G401 (cell line): ENCODE data around the gene BCKDHB. TPM values are rescaled to one million over a fixed set of nuclear protein-coding genes. Genes with fewer than 3 reads are reported as not detected.
"Not testable (repeated sequence)": the region's sequence is repeated elsewhere in the genome, so short reads cannot be mapped to it uniquely, and the experiment has no call there.

Experiments
- DNase-seq: peaks from one replicate; pipeline ENCODE4 v3.0.0-alpha.2; 2015; ENCODE audit warnings: low spot score
- in situ Hi-C: cut with HindIII; loops from 2 replicates; pipeline ENCODE4 v1.10.0; 2016; ENCODE audit warnings: low sequenced_read_pairs, mixed read lengths
- total RNA-seq: library from RNA; depleted of rRNA; stranded (reverse); fragments of >200 nt; shearing (Covaris generic); gene quantifications from 2 replicates; pipeline ENCODE4 v1.2.3, GENCODE V29; 2014

BCKDHB gene
- total RNA-seq, 1 experiment from 2014 or later: 46.5 TPM

DNA sequence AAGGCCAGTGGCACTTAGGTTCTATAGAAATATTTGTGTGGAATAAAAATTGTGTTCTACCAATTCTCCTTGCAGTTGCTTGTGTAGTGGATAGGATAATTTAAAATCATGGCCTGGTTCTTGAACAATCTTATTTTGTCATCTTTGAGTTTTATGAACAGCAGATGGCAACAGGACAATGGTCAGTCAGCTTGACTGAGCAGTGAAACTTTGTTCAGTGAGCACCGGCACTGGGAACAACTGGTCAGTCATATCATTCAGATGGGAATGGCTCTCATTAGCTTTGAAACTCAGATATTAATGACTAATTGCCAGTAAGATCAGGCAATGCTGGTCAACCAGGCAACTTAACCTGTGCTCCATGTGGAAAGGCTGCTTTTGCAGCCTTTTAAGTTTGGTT lies 129.2 kb downstream of the BCKDHB start:
- in situ Hi-C loops: no loop called here

DNA sequence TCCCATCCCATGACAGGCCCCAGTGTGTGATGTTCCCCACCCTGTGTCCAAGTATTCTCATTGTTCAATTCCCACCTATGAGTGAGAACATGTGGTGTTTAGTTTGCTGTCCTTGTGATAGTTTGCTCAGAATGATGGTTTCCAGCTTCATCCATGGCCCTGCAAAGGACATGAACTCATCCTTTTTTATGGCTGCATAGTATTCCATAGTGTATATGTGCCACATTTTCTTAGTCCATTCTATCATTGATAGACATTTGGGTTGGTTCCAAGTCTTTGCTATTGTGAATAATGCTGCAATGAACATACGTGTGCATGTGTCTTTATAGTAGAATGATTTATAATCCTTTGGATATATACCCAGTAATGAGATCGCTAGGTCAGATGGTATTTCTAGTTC lies 132.3 kb downstream of the BCKDHB start:
- in situ Hi-C loops, DNase-seq: not testable (repeated sequence)

More for the DNA sequence above, 129.2 kb downstream of the BCKDHB start:
- DNase-seq: no peak

DNA sequence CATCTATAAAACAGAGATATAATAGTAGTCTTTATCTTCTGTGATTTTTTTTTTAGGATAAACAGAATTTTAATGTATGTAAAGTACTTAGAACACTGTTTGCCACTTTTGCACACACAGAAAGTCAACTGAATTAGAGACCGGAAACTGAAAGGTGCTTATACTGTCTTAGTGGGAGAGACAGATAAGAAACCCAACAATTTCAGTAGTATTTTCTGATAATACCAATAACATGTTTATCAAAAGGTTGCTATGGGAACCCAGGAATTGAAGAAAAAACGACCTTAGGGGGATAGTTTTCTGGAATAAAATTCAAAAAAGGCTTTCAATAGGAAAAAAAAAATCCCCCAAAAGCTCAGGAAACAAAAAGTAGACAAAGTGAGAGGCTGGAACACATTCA lies 138.6 kb downstream of the BCKDHB start:
- in situ Hi-C loops: no loop called here
- no peak for DNase-seq

DNA sequence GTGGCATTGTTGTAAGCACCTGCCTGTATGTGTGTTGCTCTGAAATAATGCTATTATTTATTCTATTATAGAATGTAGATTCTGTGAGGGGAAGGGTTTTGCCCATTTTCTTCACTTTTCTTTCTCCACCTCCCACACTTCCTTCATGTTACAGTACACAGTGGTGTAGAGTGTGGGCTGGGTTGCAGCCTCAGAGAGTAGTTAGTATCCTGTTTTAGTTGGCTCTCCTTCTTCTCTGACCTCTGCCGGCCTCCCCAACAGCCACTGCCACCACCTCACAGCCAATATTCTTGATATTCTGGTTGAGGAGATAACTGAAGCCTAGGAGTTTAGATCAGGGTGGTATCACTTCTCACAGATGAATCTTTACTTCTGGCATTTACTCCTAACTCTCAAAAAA lies 143.4 kb downstream of the BCKDHB start:
- in situ Hi-C loops: no loop called here
- DNase-seq: no peak

DNA sequence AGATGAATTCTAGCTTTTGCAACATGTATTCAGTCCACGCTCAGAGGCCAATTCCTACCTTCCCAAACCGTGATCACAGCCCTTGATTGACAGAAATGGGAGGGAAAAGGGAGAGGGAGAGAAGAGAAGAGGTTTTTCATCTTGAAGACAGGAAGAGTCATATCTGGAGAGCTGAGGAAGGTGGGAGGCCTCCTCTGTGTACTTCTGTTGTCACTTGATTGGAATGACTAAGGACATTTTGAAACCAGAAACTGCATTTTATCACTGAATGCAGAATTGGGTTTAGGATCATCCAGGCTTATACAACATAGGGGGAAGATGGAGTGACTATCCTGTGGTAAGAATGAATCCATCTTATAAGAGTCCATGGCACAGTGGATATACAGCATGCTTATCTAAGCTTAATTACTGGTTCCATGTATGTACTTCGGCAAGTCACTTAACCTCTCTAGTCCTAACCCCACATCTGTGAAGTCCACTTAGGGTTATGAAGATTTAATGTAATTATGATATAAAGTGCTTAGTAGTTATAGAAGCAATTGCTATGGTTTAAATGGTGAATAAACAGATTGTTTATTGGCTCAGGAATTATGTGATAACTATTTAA lies 144.0 kb downstream of the BCKDHB start:
- in situ Hi-C loops: no loop called here
- DNase-seq: no peak

DNA sequence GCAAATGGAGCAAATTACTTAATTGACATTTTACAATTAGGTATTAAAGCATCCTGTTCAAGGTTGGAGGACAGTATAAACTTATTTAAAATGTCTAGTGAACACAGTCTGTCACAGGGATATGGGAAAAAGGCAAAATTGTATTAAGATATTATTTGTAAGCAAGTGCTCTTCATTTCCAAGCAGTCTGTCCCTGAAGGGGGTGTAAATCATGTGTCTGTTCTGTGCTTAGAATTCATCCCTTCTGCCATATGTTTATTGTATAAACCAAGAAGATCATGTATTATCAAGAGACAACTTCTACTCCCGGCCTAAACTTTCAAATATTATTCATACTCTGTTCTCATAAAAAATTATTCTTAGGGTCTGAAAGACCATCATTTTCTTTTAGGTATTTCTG lies 144.8 kb downstream of the BCKDHB start:
- DNase-seq: no peak
- in situ Hi-C loops: no loop called here

DNA sequence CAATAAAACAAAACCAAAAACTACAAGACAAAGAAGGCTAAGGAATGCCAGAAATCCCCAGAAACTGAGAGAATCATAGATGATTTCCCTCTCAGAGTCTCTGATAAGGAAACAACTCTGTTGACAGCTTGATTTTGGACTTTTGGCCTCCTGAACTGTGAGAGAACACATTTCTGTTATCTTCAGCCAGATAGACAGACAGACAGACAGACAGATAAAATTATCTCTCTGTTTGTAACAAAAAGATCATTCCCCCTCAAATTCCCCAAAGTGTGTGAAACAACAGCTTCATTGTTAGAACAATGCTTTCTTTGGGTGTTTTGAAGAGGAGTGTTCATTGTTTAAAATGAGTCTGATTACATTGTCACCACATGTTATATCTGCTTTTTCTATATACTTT lies 148.2 kb downstream of the BCKDHB start:
- in situ Hi-C loops: no loop called here
- DNase-seq: no peak

DNA sequence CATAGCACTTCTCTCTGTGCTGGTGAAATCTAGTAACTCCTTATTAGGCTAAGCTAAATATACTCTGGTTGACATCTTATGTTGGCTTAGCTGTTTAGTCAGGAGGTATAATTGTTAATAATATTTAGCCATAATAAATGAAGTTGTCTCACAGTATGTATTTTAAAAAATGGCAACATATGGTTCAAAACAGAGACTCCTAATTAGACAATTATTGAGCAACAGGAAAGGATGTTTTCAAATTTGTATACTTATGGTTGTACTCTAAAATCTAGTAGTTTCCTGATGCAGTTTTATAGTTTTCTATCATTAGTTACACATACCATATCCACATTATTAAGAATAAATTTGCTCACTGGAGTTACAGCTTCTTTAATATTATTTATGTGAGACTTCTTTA lies 150.2 kb downstream of the BCKDHB start:
- in situ Hi-C loops: no loop called here
- no peak for DNase-seq

DNA sequence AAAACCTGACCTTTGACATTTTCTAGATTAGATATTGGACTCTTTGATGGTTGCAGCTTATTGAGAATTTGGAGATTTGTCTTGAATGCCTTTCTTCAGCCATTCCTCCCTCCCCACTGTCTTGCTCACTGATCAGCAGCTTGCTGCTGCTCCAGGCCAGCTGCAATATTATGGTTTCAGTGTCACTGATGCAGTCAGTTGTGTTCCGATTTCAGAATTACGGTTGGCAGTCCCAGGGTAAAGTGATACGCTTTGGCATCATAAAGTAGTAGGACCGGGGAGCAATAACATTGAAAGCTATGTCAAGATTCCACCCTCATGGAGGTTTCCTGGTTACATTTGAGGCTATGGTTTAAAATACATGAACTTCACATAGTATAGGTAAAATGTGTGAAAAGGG lies 152.6 kb downstream of the BCKDHB start:
- in situ Hi-C loops: no loop called here
- DNase-seq: no peak

DNA sequence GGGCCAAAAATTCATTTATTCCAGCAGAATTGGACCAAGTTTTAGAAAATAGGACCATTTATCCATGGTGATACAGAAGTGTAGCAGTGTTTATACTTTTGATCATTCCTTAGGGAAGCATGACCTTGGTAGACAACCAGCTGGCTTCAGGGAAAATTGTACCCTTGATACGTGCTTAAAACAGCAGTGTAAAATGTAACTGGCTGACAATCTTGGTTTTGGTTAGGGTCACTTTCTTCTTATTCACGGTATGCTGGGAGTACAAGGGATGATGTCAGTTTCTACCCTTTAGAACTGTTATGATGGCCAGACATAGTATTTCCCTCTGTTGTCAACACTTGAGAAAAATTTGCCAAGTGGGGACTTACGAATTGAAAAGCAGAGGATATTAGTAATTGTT lies 157.1 kb downstream of the BCKDHB start:
- in situ Hi-C loops: no loop called here

DNA sequence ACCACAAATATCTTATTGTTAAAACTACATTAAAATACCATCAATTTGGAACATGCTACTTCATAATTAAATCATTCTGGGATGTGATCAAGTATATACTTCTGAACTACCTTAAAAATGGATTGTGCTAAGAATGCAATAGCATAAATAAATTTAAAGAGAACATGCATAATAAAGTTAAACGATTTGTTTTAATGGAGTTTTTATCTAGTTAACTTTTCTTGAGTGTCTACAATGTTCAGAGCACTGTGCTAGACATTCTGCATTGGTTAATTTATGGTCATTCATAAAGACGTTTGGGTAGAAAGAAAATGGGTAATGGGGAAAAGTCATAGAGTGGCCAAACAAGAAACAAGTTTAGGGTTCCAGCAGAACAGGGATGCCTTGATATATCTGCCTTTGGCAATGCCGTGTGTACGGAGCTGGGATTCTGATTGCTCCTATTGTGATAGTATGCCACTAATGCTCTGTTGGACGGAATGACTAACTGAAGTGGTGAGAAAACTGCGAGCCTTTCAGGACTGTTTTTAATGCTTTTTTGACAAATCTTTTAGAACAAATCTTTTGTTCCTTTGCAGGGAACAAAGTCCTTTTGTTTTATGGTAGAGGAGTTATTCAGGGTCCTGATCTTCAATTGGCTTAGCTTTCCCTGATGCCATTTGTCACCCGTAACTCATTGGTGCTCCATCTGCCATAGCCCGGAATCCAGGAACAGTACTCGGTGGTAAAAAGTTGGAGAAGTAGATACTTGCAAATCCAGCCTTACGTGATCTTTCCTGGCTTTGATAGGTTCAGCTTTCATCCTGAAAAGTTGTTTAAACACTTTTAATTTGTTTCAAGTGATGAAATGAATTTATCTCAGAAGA lies 162.6 kb downstream of the BCKDHB start:
- DNase-seq: no peak
- in situ Hi-C loops: no loop called here

More for the DNA sequence above, 157.1 kb downstream of the BCKDHB start:
- DNase-seq: no peak

DNA sequence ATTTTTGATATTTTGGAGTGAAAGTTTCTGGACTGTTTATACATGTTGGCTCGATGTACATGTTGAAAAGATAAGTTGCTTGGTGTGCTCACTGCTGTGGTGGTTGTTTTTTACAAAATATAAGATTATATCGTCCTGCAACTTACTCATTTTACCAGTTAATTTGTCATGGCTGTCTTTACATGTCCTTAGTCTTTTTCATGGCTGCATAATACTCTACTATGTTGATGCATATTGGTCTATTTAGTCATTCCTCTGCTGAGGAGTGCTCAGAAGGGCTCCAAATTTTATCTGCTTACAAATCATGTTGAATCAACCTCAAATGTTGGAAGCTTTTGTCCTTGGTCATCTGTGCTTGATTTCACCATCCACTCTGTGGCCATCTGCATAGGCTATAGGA lies 164.6 kb downstream of the BCKDHB start:
- in situ Hi-C loops: no loop called here
- DNase-seq: no peak

DNA sequence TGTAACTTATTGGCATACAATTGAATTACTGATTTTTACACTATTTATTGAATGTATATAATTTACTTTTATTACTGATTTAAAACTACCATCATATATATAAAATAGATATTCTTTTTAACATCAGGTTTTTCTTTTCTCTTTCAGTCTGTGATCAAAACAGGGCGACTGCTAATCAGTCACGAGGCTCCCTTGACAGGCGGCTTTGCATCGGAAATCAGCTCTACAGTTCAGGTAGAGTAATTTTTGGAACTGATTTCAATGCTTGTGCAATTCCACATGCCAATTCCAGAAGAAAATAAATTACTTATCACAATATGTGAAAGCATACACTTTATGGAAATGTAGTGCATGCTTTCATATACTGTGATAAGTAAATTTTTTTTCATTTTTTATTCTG lies 166.5 kb downstream of the BCKDHB start:
- in situ Hi-C loops: no loop called here
- DNase-seq: no peak

DNA sequence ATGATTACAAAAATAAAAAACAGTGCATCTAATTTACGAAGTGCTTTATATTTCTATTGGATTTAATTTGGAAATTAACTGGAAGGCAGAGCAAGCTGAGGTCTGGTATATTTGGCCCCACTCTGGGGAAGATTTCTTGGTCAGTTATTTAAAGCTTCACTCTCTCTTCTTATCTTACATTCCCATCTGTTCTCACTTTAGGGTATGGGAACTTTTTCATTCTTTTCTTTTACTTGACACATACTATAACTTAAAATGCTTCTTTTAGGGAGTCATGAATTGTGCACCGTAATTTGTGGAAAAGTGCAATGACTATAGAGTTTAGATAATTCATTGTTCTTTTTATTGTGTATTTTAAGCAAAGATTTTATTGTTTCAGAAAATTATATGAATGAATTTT lies 170.4 kb downstream of the BCKDHB start:
- in situ Hi-C loops: no loop called here
- DNase-seq: no peak

DNA sequence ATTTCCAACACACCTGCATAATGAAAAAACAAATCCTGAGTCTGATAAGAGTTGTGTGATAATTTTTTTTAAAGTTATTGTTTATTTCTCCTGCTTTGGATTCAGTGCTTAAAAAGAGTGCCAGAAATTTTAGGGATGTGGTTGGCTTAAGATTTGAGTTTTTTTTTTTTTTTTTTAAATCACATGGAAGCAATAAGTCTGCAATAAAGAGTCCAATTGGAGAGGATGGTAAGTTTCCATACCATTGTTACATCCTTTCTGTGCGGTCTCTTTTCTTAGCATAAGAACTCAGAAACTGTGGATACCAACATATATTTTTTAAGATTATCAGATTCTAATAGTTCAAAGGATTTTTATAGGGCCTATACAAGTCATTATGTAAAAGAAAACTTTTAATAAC lies 171.0 kb downstream of the BCKDHB start:
- DNase-seq: no peak
- in situ Hi-C loops: no loop called here

DNA sequence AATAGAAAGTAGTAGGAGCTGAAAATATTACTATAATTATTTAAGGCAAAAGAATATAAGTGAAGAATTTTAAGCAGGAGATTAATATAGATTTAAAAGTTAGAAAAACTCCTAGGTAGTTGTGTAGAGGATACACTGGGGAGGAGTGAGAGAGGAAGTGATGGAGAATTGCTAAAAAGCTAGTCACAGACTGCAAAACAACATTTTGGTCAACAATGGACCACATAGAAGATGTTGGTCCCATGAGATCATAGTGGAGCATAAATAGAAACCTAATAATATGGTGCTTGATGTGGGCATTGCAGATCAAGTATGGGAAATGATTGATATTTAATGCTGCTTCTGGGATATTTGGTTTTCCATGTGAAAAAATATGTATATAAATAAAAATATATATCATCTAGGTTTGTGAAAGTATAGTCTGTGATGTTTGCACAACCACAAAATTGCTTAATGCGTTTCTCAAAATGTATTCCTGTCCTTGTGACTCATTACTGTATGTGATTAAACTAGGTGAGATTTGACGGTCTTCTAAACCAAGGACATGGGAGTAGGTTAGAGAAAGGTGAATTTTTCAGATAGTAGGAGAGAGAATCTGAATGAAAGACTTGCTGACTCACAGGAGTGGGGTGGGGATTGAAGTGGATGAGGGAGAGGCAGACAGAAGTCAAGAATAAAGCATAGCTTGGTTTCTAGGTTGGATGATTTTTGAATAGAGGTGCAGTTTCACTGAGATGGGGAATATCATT lies 174.0 kb downstream of the BCKDHB start:
- in situ Hi-C loops: no loop called here
- DNase-seq: no peak

DNA sequence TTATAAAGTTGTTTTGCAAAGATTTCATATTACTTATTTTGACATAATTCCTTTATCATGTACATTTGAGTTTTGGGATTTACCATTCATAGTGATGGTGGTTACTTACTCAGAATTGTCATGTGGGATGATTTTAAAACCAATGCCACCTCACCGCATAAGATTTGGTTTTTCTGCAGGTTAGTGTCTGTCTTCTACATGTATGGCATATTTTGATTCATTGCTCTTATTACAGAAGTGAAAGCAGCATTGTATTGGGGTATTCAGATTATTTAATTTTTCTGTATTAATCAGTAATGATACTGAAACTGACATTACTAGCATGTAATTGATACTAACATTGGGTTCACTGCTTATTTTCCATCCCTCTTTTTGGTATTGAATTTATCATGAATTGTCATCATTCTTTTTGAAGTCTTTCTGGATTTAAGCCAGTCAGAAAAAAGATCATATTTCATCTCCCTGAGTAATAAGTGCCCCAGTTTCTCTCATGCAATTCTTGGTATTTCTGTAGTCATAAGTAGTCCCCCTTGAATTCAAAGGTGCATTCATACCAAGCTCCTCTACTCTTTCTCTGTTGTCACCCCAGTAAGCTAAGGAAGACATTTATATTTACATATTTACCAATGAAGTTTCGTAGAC lies 176.6 kb downstream of the BCKDHB start:
- in situ Hi-C loops: no loop called here

DNA sequence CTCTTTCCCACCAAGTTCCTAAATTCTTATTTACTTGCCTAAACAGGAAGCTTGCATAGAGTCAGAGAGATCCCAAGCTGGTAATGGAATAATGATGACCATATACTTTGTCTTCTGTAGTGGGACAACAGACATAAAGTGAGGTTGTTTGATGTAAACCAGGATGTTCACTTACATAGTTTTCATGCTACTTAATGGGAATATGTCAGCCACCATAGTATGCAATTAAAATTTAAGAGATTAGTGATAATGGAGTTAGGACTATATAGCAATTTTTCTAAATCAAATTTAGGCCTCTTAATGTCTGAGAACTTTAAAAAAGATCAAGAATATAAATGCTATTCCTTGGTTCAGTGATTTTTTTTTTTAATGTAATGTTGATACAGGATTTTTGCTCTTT lies 180.6 kb downstream of the BCKDHB start:
- no peak for DNase-seq
- in situ Hi-C loops: no loop called here

More for the DNA sequence above, 176.6 kb downstream of the BCKDHB start:
- no peak for DNase-seq

DNA sequence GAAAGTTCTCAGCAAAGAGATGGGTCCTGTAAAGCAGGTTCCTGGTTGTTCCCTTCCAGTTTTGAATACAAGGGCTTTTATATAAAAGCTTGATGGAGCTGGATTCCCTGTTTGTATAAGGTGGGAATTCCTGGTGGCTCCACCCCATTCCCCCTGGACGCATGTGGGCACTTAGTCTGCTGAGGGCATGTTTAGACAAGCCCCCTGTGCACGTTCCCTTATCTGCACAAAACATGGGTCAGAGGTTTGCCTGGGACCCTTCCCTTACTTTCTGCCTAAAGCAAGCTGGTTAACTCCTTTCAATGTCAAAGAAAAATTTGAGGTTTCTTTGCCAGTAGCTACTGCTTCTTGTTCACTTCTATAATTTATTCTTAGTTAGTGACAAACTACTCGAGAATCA lies 181.1 kb downstream of the BCKDHB start:
- DNase-seq: no peak
- in situ Hi-C loops: no loop called here

DNA sequence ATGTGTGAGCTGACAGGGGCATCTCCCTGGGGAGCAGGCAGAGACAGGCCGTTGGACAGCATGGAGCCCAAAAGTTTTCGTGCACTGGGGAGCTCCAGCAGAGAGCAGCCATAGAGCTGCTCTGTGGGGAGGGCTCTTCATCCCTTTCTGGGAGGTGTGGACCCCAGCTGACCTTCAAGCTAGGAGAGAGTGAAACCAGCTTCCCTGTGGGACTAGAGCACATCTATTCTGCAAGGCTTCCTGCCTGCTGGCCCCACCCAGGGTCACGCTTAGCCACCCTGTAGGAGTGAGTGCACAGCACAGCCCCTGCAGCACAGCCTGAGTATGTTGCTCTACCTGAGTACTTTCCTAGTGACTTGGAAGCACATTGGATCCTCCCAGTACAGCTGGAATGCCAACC lies 183.3 kb downstream of the BCKDHB start:
- in situ Hi-C loops: no loop called here
- no peak for DNase-seq
